ENCODE measurements around the gene NOSIP. TPM values are rescaled to one million over a fixed set of nuclear protein-coding genes. Genes with fewer than 3 reads are reported as not detected.

The NOSIP gene
- total RNA-seq, 1 experiment from 2014 or later, result 57.9 TPM

- intact Hi-C loops (cut with micrococcal nuclease), result loop anchor here (1.0 to 5.0 kb wide), 2 partner anchors 50 to 87 kb away; partner anchors contain the start of genes PRMT1 and RRAS
- peaks cover 23% of the 10 kb centered on the region for H3K36me3 Mint-ChIP-seq (ENCODE audit: insufficient read depth, unreplicated experiment)
- DNase-seq (ENCODE audit: unreplicated experiment), result peak; percentile 99
- TF ChIP-seq CTCF (IDR thresholded peaks at IDR 0.05; ENCODE audit: unreplicated experiment), result no peak
- peaks cover 27% of the 10 kb centered on the region for H3K4me1 Mint-ChIP-seq (ENCODE audit: insufficient read depth, unreplicated experiment)
- H3K9me3 Mint-ChIP-seq (ENCODE audit: unreplicated experiment), result no peaks in the 10 kb centered on the region
- CTCF ChIA-PET, result interaction anchor here (0.6 to 2.5 kb wide), 3 partner anchors 20 to 117 kb away, joined by 3 to 11 read pairs (median 5); partner anchors contain the start of gene FLT3LG
- no peaks in the 10 kb centered on the region for H3K27me3 Mint-ChIP-seq (ENCODE audit: insufficient read depth, unreplicated experiment)
- peak overlapping the region; percentile 71 for H3K4me3 Mint-ChIP-seq (ENCODE audit: unreplicated experiment)
- TSS peak; percentile 77 for BruUV-seq (replicated peaks)
- POLR2A ChIA-PET, result interaction anchor here (0.6 to 8.4 kb wide), 14 partner anchors 10 to 456 kb away, joined by 3 to 138 read pairs (median 4); partner anchors contain the start of genes AP2A1, BCL2L12, IRF3 and NOSIP
- H3K27ac Mint-ChIP-seq (ENCODE audit: low read depth, unreplicated experiment), result peak overlapping the region; percentile 33
These were observed 10.0 kb upstream of the NOSIP start for GRCh38 chr19:49590071-49590970.

GRCh38 chr19:49589502-49589905 lies 9.1 kb upstream of the NOSIP start:
- H3K9me3 Mint-ChIP-seq (ENCODE audit: unreplicated experiment), result no peaks in the 10 kb centered on the region
- no peak overlapping the region for H3K4me3 Mint-ChIP-seq (ENCODE audit: unreplicated experiment)
- ChIA-PET CTCF (interaction anchor here (1.0 kb wide), 1 partner anchor 19 kb away, joined by 5 read pairs; no protein-coding TSS in a partner anchor), POLR2A (interaction anchor here (2.0 to 8.4 kb wide), 3 partner anchors 10 to 75 kb away, joined by 13 to 138 read pairs (median 136); partner anchors contain the start of genes BCL2L12, IRF3, NOSIP and PRRG2)
- no peaks in the 10 kb centered on the region for H3K27me3 Mint-ChIP-seq (ENCODE audit: insufficient read depth, unreplicated experiment)
- H3K4me1 Mint-ChIP-seq (ENCODE audit: insufficient read depth, unreplicated experiment), result peaks cover 25% of the 10 kb centered on the region
- BruUV-seq (replicated peaks), result no TSS peak
- no peak overlapping the region for H3K27ac Mint-ChIP-seq (ENCODE audit: low read depth, unreplicated experiment)
- no peak for TF ChIP-seq CTCF (IDR thresholded peaks at IDR 0.05; ENCODE audit: unreplicated experiment)
- peaks cover 21% of the 10 kb centered on the region for H3K36me3 Mint-ChIP-seq (ENCODE audit: insufficient read depth, unreplicated experiment)
- DNase-seq (ENCODE audit: unreplicated experiment), result no peak
- intact Hi-C loops (cut with micrococcal nuclease), result no loop called here

- Mint-ChIP-seq H3K9me3 (ENCODE audit: unreplicated experiment) (no peaks in the 10 kb centered on the region), H3K27me3 (ENCODE audit: insufficient read depth, unreplicated experiment) (no peaks in the 10 kb centered on the region), H3K36me3 (ENCODE audit: insufficient read depth, unreplicated experiment) (peaks cover 12% of the 10 kb centered on the region), H3K4me1 (ENCODE audit: insufficient read depth, unreplicated experiment) (peaks cover 15% of the 10 kb centered on the region), H3K27ac (ENCODE audit: low read depth, unreplicated experiment) (no peak overlapping the region), H3K4me3 (ENCODE audit: unreplicated experiment) (no peak overlapping the region)
- CTCF ChIA-PET, result no interaction called here
- TF ChIP-seq CTCF (IDR thresholded peaks at IDR 0.05; ENCODE audit: unreplicated experiment), result no peak
- no TSS peak for BruUV-seq (replicated peaks)
- intact Hi-C loops (cut with micrococcal nuclease), result no loop called here
- POLR2A ChIA-PET, result interaction anchor here (1.2 to 8.4 kb wide), 4 partner anchors 9 to 135 kb away, joined by 3 to 138 read pairs (median 74); partner anchors contain the start of genes BCL2L12, IRF3, NOSIP and PRRG2
- no peak for DNase-seq (ENCODE audit: unreplicated experiment)
These were observed 8.2 kb upstream of the NOSIP start for GRCh38 chr19:49588365-49589122.

All from MCF 10A (cell line).